SHP77 (cell line): ENCODE data around the gene ZCCHC24.
A peak's percentile ranks its signal among the peaks of the same experiment; 100 is the strongest.

Experiments
- DNase-seq, 2 experiments: peaks; one replicate each; lab custom pipeline; 2025; lab: John Stamatoyannopoulos, UW

The ZCCHC24 gene

DNA sequence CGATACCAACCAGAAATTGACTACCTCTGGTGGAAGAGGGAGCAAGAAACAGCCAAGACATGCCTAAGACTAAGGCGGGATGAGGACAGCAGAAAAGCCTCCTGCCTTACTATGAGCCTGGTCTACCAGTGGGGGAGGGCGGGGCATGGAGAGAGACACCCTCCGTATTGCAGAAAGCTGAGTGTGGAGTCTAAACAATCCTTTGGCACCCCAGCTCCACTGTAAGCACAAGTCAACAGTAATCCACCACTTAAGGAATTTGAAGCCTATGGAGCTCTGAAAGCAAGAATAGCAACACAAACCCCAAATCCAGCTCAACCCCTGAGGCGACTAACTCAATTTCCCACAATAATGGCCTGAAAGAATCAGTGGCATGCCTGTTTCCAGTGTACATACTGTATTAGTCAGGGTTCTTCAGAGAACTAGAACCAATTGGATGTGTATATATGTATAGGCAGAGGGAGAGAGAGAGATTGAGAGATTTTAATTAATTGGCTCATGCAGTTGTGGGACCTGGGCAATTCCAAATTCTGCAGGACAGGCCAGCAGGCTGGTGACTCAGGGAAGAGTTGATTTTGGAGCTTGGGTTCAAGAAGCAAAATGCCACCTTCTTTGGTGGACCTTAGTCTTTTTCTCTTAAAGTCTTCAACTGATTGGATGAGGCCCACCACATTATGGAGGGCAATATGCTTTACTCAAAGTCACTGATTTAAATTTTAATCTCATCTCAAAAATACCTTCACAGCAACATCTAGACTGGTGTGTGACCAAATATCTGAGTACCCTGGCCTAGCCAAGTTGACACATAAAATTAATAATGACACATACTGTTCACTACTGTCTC, 84.7 kb downstream of the ZCCHC24 start:
- no peak for DNase-seq

- no peak for DNase-seq
Observed at GRCh38 chr10:79359816-79360498, 85.5 kb downstream of the ZCCHC24 start.

DNA sequence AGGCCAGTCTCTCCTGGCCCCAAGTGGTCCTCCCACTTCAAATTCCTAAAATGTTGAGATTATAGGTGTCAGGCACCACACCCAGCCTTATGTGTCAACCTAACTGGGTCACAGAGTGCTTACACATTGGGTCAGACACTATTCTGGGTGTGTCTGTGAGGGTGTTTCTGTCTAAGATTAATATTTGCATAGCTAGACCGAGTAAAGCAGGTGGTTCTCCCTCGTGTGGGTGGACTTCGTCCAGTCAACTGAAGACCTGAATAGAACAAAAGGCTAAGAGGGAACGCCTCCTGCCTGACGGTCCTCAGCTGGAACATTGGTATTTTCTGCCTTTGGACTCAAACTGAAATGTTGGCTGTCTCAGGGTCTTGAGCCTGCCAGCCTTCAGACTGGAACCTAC, 86.6 kb downstream of the ZCCHC24 start:
- DNase-seq: peak in 1 of 2 experiments; percentile 6

DNA sequence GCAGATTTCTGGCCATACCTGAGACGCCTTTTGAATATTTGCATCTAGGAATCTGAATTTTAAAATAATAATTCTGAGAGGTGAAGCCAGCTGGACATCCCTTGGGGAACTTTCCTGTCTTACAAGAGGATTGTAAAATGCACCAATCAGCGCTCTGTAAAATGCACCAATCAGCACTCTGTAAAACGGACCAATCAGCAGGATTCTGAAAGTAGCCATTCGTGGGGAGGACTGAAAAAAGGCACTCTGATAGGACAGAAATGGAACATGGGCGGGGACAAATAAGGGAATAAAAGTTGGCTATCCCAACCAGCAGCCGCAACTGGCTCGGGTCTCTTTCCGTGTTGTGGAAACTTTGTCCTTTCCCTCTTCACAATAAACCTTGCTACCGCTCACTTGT, 88.2 kb downstream of the ZCCHC24 start:
- DNase-seq: no peak

- DNase-seq: no peak
Observed at GRCh38 chr10:79356104-79356503, 89.3 kb downstream of the ZCCHC24 start.

DNA sequence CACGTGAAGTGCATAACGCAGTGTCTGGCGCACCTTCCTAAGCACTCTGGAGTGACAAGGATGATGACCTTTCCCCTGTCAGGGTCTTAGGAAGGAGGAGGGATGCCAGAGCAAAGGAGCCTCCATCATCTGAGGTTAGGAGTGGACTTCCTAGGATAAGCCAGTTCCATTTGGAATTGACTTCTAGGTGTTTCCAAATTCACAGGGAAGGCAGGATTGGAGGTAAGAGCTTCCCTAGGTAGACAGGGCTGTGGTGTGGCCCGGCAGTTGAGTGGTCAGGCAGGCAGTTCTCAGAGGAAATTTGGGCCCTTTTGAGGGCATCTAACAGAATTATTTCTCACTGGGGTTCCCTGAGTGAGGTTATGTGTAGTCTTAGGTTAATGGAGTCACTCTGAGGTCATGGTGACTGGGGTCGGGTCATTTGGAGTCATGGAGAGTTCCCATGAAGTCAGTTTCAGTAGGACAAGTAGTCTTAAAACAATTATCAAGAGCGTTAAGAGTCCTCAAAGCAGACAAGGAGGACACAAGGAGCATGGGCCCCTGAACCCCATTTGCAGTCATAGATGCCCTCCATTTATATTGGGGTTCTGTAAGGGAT, 89.9 kb downstream of the ZCCHC24 start:
- no peak for DNase-seq

- DNase-seq: no peak
Observed at GRCh38 chr10:79354615-79355014, 90.8 kb downstream of the ZCCHC24 start.

DNA sequence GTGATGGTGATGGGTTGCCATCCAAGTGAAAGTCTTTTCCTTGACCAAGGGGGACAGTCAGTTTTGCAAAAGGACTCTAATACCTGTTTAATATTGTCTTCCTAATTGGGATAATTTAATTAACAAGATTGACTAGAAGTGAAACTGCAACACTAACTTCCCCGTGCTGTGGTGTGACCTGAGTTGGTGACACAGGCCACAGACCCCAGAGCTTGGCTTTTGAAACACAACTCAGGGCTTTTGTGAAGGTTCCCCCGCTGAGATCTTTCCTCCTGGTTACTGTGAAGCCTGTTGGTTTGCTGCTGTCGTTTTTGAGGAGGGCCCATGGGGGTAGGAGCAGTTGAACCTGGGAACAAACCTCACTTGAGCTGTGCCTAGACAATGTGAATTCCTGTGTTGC, 91.3 kb downstream of the ZCCHC24 start:
- no peak for DNase-seq

GRCh38 chr10:79353726-79354125, 91.7 kb downstream of the ZCCHC24 start:
- DNase-seq: no peak

- DNase-seq: no peak
Observed at GRCh38 chr10:79353000-79353406, 92.4 kb downstream of the ZCCHC24 start.

- DNase-seq: no peak
Observed at GRCh38 chr10:79352035-79352877, 93.2 kb downstream of the ZCCHC24 start.

- DNase-seq: no peak
Observed at GRCh38 chr10:79351332-79351731, 94.1 kb downstream of the ZCCHC24 start.

- DNase-seq: no peak
Observed at GRCh38 chr10:79350407-79351154, 94.8 kb downstream of the ZCCHC24 start.

DNA sequence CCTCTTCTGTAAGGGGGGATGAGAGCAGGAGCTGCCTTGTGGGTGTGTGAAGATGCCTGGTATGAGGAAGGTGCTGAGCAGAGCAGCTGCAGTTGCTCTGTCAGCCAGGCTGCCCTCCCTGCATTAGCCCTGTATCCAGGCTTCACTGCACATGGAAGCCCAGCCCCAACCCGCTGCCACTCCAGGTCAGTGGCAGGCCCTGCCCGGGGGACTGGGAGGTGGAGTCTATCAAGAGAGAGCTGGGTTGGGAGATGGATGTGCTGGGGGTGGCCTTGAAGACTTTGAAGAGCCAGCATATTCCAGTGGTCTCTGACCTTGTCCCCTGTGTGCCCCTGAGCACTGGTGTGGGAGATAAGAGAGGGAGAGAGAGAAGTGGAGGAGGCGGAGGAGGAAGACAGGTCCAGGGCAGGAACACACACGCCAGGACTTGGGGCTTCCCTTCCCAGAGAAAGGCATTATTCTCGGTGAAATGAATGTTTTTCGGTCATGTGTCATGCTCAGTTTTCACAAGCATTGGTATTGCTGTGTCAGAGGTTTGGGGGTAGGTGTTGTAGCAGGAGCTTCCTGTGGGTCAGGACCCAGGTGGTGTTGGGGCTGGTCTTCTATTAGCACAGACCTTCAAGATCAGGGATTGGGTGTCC, 95.5 kb downstream of the ZCCHC24 start:
- no peak for DNase-seq

GRCh38 chr10:79349072-79349491, 96.3 kb downstream of the ZCCHC24 start:
- no peak for DNase-seq

- no peak for DNase-seq
Observed at GRCh38 chr10:79348640-79348988, 96.8 kb downstream of the ZCCHC24 start.

DNA sequence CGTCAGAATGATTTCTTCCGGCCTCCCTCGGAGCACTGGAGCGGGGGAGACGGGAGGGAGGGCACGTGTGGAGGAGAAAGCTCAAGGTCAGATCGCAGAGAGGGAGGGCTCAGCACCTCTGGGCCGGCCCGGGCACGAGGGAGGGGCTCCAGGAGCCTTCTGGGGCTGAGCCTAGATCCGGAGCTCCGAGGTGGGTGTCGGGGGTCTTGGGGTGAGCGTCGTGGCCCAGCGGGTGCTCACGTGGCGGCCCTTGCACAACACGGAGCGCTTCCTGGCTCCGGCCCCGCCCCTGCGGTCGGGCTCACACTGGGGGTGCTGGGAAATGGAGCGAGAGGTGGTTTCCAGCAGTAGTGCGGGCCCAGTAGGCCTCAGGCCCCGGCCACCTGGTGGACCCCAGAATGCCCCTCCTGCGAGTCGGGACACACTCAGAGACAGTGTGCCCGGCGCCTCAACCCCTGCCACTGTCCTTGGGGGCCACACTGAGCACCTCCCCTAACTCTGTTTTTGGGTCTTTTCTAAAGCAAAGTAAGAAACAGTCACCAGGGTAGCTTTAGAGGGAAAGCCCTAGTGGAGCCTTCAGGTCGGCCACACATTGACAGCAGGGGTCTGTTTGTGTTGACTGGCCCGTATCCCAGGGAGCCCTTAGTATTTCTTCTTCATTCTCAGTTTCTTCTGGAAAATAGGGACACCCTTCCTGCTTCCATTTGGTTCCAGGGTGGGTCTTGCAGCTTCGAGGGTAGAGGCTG, 97.4 kb downstream of the ZCCHC24 start:
- no peak for DNase-seq

GRCh38 chr10:79347226-79347893, 98.1 kb downstream of the ZCCHC24 start, which contains the start of gene PPIF:
Gene PPIF, plus strand, starts transcription at chr10:79347469. Its CDS starts 80 bp downstream, at chr10:79347549.
- peak; percentile 39 to 64 for DNase-seq

- DNase-seq: no peak
Observed at GRCh38 chr10:79346388-79347225, 98.8 kb downstream of the ZCCHC24 start.
